GM12878 (cell line): ENCODE results near the gene HK1. TPM values are rescaled to one million over a fixed set of nuclear protein-coding genes. Genes with fewer than 3 reads are reported as not detected.

Source experiments
- CEBPZ ChIP-seq: fragments of 150-350 bp; IDR thresholded peaks from 2 replicates; pipeline ENCODE4 v1.6.1; 2016; ENCODE audit warnings: low read depth, low read length
- DPF2 ChIP-seq: fragments of 450-650 bp; IDR thresholded peaks from 2 replicates; pipeline ENCODE4 v1.6.1; 2017; ENCODE audit warnings: mild to moderate bottlenecking
- IRF3 ChIP-seq: fragments of 450-650 bp; IDR thresholded peaks from 2 replicates; pipeline ENCODE4 v1.6.1; 2014; ENCODE audit warnings: mild to moderate bottlenecking
- MEF2B ChIP-seq: fragments of 450-650 bp; IDR thresholded peaks from 2 replicates; pipeline ENCODE4 v1.6.1; 2018; ENCODE audit warnings: mild to moderate bottlenecking, moderate library complexity; ENCODE audit not compliant: partially characterized antibody, poor library complexity, severe bottlenecking
- MTA2 ChIP-seq: fragments of 450-650 bp; IDR thresholded peaks from 2 replicates; pipeline ENCODE4 v1.6.1; 2016; ENCODE audit warnings: low read depth, mild to moderate bottlenecking, moderate library complexity
- NFYA ChIP-seq: IDR thresholded peaks from 2 replicates; pipeline ENCODE4 v1.6.1; 2011; ENCODE audit warnings: low read depth, mild to moderate bottlenecking, low read length, improper control_type of control experiment, borderline replicate concordance
- PKNOX1 ChIP-seq: fragments of 450-650 bp; IDR thresholded peaks from 2 replicates; pipeline ENCODE4 v1.6.1; 2016; ENCODE audit warnings: mild to moderate bottlenecking
- RELA ChIP-seq: fragments of 450-650 bp; IDR thresholded peaks from 2 replicates; pipeline ENCODE4 v1.8.0; 2014; ENCODE audit warnings: borderline replicate concordance; ENCODE audit not compliant: partially characterized antibody
- SUZ12 ChIP-seq: fragments of 200-600 bp; sonication (generic); IDR thresholded peaks from one replicate; pipeline ENCODE4 v1.6.1; 2018; ENCODE audit warnings: antibody characterized with exemption, mild to moderate bottlenecking; ENCODE audit not compliant: unreplicated experiment
- polyA plus RNA-seq, 11 experiments: library from polyadenylated mRNA; depleted of rRNA in 4 of 11; unstranded in 6 of 11; stranded (reverse) in 5 of 11; fragments of >200 nt; fragmentation: Nextera tagmentation in 4 of 11; fragmentation: Illumina TruSeq in 1 of 11; extraction: Ambion mirVana in 4 of 11; extraction: Trizol in 1 of 11; gene quantifications; 1 replicate in 1 of 11; 2 replicates in 10 of 11; pipeline versions ENCODE4 v1.2.1 to v1.2.3, GENCODE V29; 2011 to 2016; ENCODE audit warnings: inconsistent platforms in 2 of 11, missing spikeins in 2 of 11, low read depth in 1 of 11
- total RNA-seq, 4 experiments: library from RNA; depleted of rRNA in 3 of 4; stranded (reverse); fragments of >200 nt in 3 of 4; fragmentation: Illumina TruSeq in 1 of 4; extraction: Trizol in 1 of 4; gene quantifications; 2 replicates each; pipeline versions ENCODE4 v1.2.1 to v1.2.3, GENCODE V29; 2013 to 2021
- TF ChIP-seq, protein P1 (sequence below): IDR thresholded peaks from 2 replicates; pipeline ENCODE4 v1.6.1; 2011; ENCODE audit warnings: mild to moderate bottlenecking, low read depth, low read length, moderate library complexity; ENCODE audit not compliant: insufficient replicate concordance

Gene HK1
- total and polyA plus RNA-seq, 10 of the 15 experiments (the other 5 are each of a cell fraction or from before 2014, with no cell fraction given), result 3.4 to 77.3 (median 46.6) TPM

DNA sequence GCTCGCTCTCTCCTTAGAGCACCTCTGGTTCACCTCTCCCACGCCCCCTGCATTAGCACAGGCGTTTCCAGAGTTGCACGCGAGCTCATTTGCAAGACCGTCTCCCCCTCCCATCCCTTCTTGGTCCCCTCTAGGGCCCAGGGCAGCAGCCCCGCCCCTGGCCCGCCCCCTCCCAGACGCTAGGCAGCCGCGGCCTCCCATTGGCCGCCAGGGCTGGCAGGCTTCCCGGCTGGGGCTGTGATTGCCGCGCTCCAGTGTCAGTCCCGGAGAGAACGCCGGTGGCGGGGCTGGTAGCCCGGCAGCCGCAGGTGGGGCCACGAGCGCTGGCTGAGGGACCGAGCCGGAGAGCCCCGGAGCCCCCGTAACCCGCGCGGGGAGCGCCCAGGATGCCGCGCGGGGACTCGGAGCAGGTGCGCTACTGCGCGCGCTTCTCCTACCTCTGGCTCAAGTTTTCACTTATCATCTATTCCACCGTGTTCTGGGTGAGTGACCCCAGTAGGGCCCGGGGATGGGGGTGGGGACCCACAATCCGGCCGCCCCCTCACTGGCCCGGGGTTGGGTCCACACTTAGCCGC is 173.0 kb downstream of the HK1 start, which contains the start of gene TSPAN15 (continued):
- TF ChIP-seq, protein P1, sequence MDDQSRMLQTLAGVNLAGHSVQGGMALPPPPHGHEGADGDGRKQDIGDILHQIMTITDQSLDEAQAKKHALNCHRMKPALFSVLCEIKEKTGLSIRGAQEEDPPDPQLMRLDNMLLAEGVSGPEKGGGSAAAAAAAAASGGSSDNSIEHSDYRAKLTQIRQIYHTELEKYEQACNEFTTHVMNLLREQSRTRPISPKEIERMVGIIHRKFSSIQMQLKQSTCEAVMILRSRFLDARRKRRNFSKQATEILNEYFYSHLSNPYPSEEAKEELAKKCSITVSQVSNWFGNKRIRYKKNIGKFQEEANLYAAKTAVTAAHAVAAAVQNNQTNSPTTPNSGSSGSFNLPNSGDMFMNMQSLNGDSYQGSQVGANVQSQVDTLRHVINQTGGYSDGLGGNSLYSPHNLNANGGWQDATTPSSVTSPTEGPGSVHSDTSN, result peak; percentile 97
- TF ChIP-seq MEF2B, result no peak
- TF ChIP-seq NFYA, result no peak; the same call in 1 of the 2 replicates
- TF ChIP-seq PKNOX1, result peak; percentile 98
- TF ChIP-seq MTA2, result no peak
- TF ChIP-seq SUZ12, result no peak
- peak; percentile 50 for TF ChIP-seq CEBPZ
- TF ChIP-seq RELA, result no peak
- peak; percentile 80; the same call in 1 of the 2 replicates for TF ChIP-seq IRF3
- TF ChIP-seq DPF2, result peak; percentile 95

Other genes starting within 250 kb of the HK1 start
- 782 and 1,043 TPM in 2 replicates for gene SRGN, start 190.4 kb upstream of the HK1 start, total RNA-seq (2014; rRNA removed)
- 937 and 1,023 TPM in 2 replicates for gene SRGN, start 190.4 kb upstream of the HK1 start, total RNA-seq (2014; rRNA removed; fragmentation: Illumina TruSeq; extraction: Trizol)
- gene SRGN, start 190.4 kb upstream of the HK1 start, total RNA-seq (2021), result 658 and 735 TPM in 2 replicates
- gene SRGN, start 190.4 kb upstream of the HK1 start, polyA plus RNA-seq (2011; rRNA removed), result 2,414 and 3,245 TPM in 2 replicates
- gene SRGN, start 190.4 kb upstream of the HK1 start, polyA plus RNA-seq (2014; fragmentation: Illumina TruSeq; extraction: Trizol), result 1,121 and 1,510 TPM in 2 replicates
- 1,000 to 10,000 TPM; 1,115 to 1,176 TPM for gene SRGN, start 190.4 kb upstream of the HK1 start, polyA plus RNA-seq (2014; fragmentation: Nextera tagmentation; extraction: Ambion mirVana)
- 687 and 833 TPM in 2 replicates for gene SRGN, start 190.4 kb upstream of the HK1 start, polyA plus RNA-seq (2014; rRNA removed)
- gene SRGN, start 190.4 kb upstream of the HK1 start, polyA plus RNA-seq (2016; fragmentation: Nextera tagmentation; extraction: Ambion mirVana), result 100 to 1,000 TPM; 382 to 384 TPM
- gene VPS26A, start 154.3 kb upstream of the HK1 start, total RNA-seq (2014; rRNA removed), result 17.2 and 19.2 TPM in 2 replicates
- gene VPS26A, start 154.3 kb upstream of the HK1 start, total RNA-seq (2014; rRNA removed; fragmentation: Illumina TruSeq; extraction: Trizol), result 16.8 and 17.0 TPM in 2 replicates
- 26.4 and 29.0 TPM in 2 replicates for gene VPS26A, start 154.3 kb upstream of the HK1 start, total RNA-seq (2021)
- gene VPS26A, start 154.3 kb upstream of the HK1 start, polyA plus RNA-seq (2011; rRNA removed), result 24.7 and 44.2 TPM in 2 replicates
- 31.0 and 44.8 TPM in 2 replicates for gene VPS26A, start 154.3 kb upstream of the HK1 start, polyA plus RNA-seq (2014; fragmentation: Illumina TruSeq; extraction: Trizol)
- gene VPS26A, start 154.3 kb upstream of the HK1 start, polyA plus RNA-seq (2014; fragmentation: Nextera tagmentation; extraction: Ambion mirVana), result 10 to 100 TPM; 21.3 to 30.9 TPM
- 22.4 and 23.3 TPM in 2 replicates for gene VPS26A, start 154.3 kb upstream of the HK1 start, polyA plus RNA-seq (2014; rRNA removed)
- 10 to 100 TPM; 70.9 to 72.3 TPM for gene VPS26A, start 154.3 kb upstream of the HK1 start, polyA plus RNA-seq (2016; fragmentation: Nextera tagmentation; extraction: Ambion mirVana)
- 23.7 and 28.9 TPM in 2 replicates for gene SUPV3L1, start 98.3 kb upstream of the HK1 start, total RNA-seq (2014; rRNA removed)
- gene SUPV3L1, start 98.3 kb upstream of the HK1 start, total RNA-seq (2014; rRNA removed; fragmentation: Illumina TruSeq; extraction: Trizol), result 35.4 and 37.0 TPM in 2 replicates
- 35.7 and 48.9 TPM in 2 replicates for gene SUPV3L1, start 98.3 kb upstream of the HK1 start, total RNA-seq (2021)
- 56.2 and 57.5 TPM in 2 replicates for gene SUPV3L1, start 98.3 kb upstream of the HK1 start, polyA plus RNA-seq (2011; rRNA removed)
- 54.0 and 66.1 TPM in 2 replicates for gene SUPV3L1, start 98.3 kb upstream of the HK1 start, polyA plus RNA-seq (2014; fragmentation: Illumina TruSeq; extraction: Trizol)
- 10 to 100 TPM; 18.4 to 32.3 TPM for gene SUPV3L1, start 98.3 kb upstream of the HK1 start, polyA plus RNA-seq (2014; fragmentation: Nextera tagmentation; extraction: Ambion mirVana)
- gene SUPV3L1, start 98.3 kb upstream of the HK1 start, polyA plus RNA-seq (2014; rRNA removed), result 38.3 and 39.6 TPM in 2 replicates
- 10 to 100 TPM; 52.1 to 57.8 TPM for gene SUPV3L1, start 98.3 kb upstream of the HK1 start, polyA plus RNA-seq (2016; fragmentation: Nextera tagmentation; extraction: Ambion mirVana)
- 0.34 TPM in 1 of 2 replicates, not detected in the other for gene HKDC1, start 58.2 kb upstream of the HK1 start, total RNA-seq (2014; rRNA removed)
- gene HKDC1, start 58.2 kb upstream of the HK1 start, total RNA-seq (2014; rRNA removed; fragmentation: Illumina TruSeq; extraction: Trizol), result 0.13 and 0.28 TPM in 2 replicates
- gene HKDC1, start 58.2 kb upstream of the HK1 start, total RNA-seq (2021), result 0.13 and 0.37 TPM in 2 replicates
- gene HKDC1, start 58.2 kb upstream of the HK1 start, polyA plus RNA-seq (2011; rRNA removed), result 0.04 TPM in 1 of 2 replicates, not detected in the other
- 0.04 TPM in 1 of 2 replicates, not detected in the other for gene HKDC1, start 58.2 kb upstream of the HK1 start, polyA plus RNA-seq (2014; fragmentation: Illumina TruSeq; extraction: Trizol)
- not detected for gene HKDC1, start 58.2 kb upstream of the HK1 start, polyA plus RNA-seq (2014; fragmentation: Nextera tagmentation; extraction: Ambion mirVana)
- gene HKDC1, start 58.2 kb upstream of the HK1 start, polyA plus RNA-seq (2014; rRNA removed), result 0.11 TPM in 1 of 2 replicates, not detected in the other
- gene HKDC1, start 58.2 kb upstream of the HK1 start, polyA plus RNA-seq (2016; fragmentation: Nextera tagmentation; extraction: Ambion mirVana), result not detected
- not detected in 2 replicates for gene TACR2, start 138.4 kb downstream of the HK1 start, total RNA-seq (2014; rRNA removed)
- not detected in 2 replicates for gene TACR2, start 138.4 kb downstream of the HK1 start, total RNA-seq (2014; rRNA removed; fragmentation: Illumina TruSeq; extraction: Trizol)
- gene TACR2, start 138.4 kb downstream of the HK1 start, total RNA-seq (2021), result not detected in 2 replicates
- gene TACR2, start 138.4 kb downstream of the HK1 start, polyA plus RNA-seq (2011; rRNA removed), result not detected in 2 replicates
- gene TACR2, start 138.4 kb downstream of the HK1 start, polyA plus RNA-seq (2014; fragmentation: Illumina TruSeq; extraction: Trizol), result not detected in 2 replicates
- not detected for gene TACR2, start 138.4 kb downstream of the HK1 start, polyA plus RNA-seq (2014; fragmentation: Nextera tagmentation; extraction: Ambion mirVana)
- gene TACR2, start 138.4 kb downstream of the HK1 start, polyA plus RNA-seq (2014; rRNA removed), result not detected in 2 replicates
- gene TACR2, start 138.4 kb downstream of the HK1 start, polyA plus RNA-seq (2016; fragmentation: Nextera tagmentation; extraction: Ambion mirVana), result under 1 TPM in 1 of 2 experiments, not detected in 1; 0.11 TPM
- 1.9 and 2.2 TPM in 2 replicates for gene TSPAN15, start 173.0 kb downstream of the HK1 start, total RNA-seq (2014; rRNA removed)
- 1.3 and 1.8 TPM in 2 replicates for gene TSPAN15, start 173.0 kb downstream of the HK1 start, total RNA-seq (2014; rRNA removed; fragmentation: Illumina TruSeq; extraction: Trizol)
- 2.3 and 3.3 TPM in 2 replicates for gene TSPAN15, start 173.0 kb downstream of the HK1 start, total RNA-seq (2021)
- gene TSPAN15, start 173.0 kb downstream of the HK1 start, polyA plus RNA-seq (2011; rRNA removed), result 6.2 and 8.5 TPM in 2 replicates
- 1.4 and 2.7 TPM in 2 replicates for gene TSPAN15, start 173.0 kb downstream of the HK1 start, polyA plus RNA-seq (2014; fragmentation: Illumina TruSeq; extraction: Trizol)
- not detected for gene TSPAN15, start 173.0 kb downstream of the HK1 start, polyA plus RNA-seq (2014; fragmentation: Nextera tagmentation; extraction: Ambion mirVana)
- gene TSPAN15, start 173.0 kb downstream of the HK1 start, polyA plus RNA-seq (2014; rRNA removed), result 1.4 and 2.5 TPM in 2 replicates
- 1 to 10 TPM; 2.2 to 2.8 TPM for gene TSPAN15, start 173.0 kb downstream of the HK1 start, polyA plus RNA-seq (2016; fragmentation: Nextera tagmentation; extraction: Ambion mirVana)